Inferior parietal cortex (tissue), 1 donor: ENCODE data around the gene ECEL1.
"Not testable (repeated sequence)": the region's sequence is repeated elsewhere in the genome, so short reads cannot be mapped to it uniquely, and the experiment has no call there.

Experiments used
- DNase-seq: peaks from one replicate; pipeline ENCODE4 v3.0.0-alpha.2; 2016; ENCODE audit errors: extremely low spot score

ECEL1 gene

DNA sequence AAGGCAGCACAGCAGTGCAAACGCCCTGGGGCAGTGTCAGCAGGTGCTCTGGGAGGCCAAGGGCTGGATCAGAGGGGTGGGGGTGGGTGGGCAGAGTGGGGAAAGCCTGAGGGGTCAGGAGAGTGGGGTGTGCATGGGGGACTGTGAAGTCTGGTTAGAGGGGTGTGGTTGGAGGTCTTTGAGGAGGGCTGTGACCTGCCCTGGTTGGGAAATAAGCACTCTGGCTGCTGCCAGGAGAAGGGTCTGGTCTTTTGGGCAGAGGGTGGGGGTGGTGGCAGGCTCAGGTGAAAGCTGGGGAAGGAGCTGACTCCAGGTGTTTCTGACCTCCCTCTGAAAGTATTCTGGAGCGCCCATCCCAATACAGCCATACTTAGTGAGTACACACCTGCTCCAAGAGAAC, 27.5 kb downstream of the ECEL1 start:
- DNase-seq = no peak

DNA sequence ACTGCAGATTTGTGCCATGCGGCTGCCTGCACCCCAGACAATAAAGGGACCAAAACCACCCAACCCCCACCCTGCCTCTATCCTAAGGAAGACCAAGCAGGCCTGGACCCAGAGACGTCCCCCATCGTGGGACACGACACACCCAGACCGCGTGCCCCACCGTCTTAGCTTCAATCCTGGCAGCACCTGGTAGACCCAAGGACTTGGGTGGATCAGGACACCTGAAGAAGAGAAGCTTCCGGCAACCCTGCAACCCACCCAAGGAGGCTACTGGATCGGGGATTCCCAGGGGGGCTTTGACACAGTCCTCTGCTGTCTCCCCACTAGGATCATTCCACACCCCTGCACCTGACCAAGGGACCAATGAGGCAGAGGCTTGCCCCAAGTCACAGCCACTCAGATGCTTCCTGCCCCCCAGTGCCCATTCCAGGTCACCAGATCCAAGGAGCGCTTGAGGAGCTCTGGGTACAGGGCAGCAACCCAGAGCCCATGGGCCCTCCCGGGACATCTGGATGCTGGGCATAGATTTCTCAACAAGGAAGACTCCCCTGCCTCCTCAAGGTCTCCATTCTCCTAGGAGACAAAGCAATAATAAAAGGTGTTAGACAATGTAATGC, 28.1 kb downstream of the ECEL1 start:
- DNase-seq = no peak

DNA sequence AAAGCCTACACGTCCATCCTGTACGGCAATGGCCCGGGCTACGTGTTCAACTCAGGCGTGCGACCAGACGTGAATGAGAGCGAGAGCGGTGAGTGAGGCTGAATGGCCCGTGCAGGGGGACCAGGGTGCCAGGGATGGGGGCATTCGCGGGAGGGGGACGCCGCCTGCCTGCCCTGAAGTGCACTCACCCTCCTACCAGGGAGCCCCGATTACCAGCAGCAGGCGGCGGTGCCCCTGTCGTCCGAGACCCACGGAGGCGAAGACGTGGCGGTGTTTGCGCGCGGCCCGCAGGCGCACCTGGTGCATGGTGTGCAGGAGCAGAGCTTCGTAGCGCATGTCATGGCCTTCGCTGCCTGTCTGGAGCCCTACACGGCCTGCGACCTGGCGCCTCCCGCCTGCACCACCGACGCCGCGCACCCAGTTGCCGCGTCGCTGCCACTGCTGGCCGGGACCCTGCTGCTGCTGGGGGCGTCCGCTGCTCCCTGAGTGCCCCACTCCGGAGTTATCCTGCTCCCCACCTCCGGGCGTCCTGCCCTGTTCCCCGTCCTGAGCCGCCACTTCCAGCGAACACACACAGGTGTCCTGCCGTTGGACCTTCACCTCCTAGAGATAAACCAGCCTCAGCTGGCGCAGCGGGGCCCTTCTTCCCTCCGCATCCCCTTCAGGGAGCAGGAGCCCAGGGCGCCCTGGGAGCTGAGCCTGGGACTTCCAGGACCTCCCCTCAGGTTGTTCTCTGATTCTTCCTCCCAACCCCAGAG, 28.8 kb downstream of the ECEL1 start:
- no peak for DNase-seq

DNA sequence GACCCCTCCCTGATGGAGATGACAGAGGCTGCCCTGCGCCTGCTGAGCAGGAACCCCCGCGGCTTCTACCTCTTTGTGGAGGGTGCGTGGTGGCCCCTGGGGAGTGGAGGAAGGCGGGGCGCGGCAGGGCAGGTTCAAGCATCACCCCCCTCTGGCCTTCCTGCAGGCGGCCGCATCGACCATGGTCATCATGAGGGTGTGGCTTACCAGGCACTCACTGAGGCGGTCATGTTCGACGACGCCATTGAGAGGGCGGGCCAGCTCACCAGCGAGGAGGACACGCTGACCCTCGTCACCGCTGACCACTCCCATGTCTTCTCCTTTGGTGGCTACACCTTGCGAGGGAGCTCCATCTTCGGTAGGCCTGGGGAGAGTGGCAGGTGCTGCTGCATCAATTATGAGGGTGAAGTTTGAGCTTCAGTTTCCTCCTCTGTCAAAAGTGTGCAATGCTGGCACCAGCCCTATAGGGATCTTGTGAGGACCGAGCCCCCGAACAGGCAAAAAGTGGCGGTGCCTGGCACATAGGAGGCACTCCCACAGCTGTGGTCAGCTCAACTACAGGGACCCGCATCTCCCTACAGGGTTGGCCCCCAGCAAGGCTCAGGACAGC, 29.5 kb downstream of the ECEL1 start:
- DNase-seq = no peak

DNA sequence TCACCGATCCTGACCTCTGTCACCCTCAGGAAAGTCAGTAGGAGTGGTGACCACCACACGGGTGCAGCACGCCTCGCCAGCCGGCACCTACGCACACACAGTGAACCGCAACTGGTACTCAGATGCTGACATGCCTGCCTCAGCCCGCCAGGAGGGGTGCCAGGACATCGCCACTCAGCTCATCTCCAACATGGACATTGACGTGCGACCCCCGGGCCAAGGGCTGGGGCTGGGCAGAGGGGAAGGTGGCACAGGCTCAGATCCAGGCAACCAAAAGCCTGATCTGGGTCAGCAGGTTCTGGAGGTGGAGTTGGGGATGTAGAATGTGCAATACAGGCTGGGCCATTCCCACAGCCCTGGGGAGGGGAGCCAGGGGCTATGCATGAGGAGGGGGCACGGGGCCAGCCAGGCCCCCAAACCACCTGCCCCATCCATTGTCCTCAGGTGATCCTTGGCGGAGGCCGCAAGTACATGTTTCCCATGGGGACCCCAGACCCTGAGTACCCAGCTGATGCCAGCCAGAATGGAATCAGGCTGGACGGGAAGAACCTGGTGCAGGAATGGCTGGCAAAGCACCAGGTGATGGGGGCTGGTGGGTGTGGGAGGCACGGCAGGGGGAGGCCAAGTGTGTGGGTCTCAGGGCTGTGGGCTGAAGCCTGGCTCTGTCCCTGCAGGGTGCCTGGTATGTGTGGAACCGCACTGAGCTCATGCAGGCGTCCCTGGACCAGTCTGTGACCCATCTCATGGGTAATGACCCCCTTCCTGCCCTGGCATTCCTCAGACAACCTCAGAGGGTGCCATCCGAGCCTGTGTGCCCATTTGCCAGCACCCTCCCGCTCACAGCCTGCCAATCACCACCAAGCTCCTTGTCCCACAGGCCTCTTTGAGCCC, 30.3 kb downstream of the ECEL1 start:
- DNase-seq = no peak

DNA sequence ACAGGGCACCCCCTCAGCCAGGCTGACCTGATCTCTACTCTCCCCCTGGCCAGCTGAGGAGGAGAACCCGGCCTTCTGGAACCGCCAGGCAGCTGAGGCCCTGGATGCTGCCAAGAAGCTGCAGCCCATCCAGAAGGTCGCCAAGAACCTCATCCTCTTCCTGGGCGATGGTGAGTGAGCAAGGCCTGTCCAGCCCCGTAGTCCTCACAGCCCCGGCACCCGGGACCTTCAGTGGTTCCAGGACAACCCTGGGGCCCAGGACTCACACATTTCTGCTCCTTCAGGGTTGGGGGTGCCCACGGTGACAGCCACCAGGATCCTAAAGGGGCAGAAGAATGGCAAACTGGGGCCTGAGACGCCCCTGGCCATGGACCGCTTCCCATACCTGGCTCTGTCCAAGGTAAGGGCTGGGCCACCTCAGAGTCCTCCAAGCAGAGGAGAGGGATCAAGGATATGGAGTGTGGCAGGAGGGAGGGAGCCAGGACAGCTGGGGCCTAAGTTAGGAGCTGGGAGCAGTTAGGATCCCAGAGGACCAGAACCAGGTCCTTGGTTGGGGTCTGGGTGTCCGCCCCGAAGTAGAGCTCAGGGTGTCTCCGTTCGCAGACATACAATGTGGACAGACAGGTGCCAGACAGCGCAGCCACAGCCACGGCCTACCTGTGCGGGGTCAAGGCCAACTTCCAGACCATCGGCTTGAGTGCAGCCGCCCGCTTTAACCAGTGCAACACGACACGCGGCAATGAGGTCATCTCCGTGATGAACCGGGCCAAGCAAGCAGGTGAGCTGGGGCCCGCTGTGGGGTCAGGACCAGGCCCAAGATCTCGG, 31.1 kb downstream of the ECEL1 start:
- DNase-seq = no peak

DNA sequence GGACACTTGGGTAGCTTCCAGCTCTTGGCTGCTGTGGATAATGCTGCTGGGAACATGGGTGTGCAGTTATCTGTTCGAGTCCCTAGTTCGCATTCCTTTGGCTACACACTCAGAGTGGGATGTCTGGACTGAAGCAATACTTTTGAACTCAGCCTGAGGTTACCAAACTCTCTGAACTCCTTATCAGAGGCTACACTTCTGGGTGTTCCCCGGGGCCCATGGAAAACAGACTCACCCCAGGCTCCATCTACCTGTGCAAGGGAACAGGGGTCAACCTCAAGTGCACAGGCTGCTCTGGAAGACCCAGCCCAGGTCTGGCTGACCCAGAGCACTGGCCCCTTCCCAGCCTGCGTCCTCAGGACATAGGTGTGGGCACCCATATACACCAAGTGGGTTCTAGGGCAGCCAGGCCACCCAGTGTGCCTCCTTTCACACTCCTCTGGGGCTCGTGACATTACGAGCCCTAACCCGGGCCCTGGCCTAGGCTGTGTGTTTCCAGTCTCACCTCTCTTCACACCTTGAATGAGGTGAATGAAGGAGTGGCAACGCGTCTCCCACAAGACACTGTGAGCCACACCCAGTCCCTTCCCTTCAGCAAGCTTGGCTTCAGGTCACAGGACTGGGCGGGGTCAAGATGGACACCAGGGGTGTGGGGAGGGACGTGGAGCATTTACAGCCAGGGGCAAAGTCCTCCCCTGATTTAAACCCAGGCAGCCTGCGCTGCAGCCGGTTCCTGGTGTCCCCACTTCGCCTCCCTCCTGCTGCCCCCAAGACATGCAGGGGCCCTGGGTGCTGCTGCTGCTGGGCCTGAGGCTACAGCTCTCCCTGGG, 32.0 kb downstream of the ECEL1 start, which contains the start of gene ALPI:
Gene ALPI, plus strand, starts transcription at position 728 of the 830 bp plus-strand sequence. Its CDS starts 47 bp downstream, at position 775.
- no peak for DNase-seq

DNA sequence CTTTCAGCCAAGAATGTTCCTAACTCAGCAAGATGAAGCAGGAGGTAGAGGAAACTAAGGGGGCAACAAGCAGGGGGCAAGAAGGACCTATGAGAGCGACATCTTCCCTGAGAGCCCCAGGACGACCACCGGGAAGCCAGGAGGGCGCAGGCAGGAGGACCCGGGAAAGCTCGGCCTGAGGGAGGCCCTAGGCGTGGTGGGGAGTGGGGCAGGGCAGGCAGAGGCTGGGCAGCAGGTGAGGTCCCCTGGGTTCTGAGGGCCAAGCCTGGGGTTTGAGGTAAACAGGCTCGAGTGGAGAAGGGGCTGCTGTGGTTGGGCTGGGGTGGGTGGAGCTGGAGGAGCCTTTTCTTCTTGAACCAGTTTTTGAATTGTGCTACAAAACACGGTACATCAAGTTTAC, 33.0 kb downstream of the ECEL1 start:
- DNase-seq = no peak

DNA sequence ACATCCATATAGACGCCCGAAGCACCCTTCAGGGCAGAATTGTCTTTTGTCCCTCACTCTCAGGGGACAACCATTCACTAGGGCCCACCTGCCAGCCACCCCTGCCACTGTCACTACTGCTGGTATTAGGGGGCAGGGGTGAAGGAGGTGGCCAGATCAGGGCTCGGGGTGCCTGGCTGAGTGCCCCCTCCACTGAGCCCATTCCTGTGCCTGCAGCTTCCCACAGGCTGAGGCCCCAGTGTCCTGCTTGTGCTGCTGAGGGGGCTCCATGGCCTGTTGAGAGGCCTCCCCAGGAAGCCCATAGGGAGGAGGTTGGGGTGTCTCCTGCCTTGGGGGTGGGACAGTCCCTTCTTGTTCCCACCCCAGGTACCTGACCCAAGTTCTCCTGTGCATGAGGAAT, 36.0 kb downstream of the ECEL1 start:
- DNase-seq = not testable (repeated sequence)

DNA sequence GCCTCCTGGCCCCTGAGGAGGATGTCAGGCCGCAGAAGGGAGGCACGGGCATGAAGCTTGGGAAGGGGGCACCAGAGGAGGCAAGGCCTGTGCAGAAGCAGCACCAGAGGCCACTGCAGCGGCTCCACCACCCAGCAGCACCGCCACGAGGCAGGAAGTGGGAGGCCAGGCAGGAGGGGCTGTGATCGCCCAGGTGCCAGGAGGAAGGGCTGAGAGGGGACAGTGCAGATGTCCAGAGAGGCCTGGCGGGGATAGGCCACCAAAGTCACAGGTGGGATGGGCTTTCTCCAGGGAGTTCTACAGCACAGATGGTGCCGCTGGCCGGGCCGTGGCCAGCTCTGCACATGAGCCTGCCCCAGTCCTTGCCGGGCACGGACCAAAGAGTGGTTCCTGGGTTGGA, 37.7 kb downstream of the ECEL1 start:
- no peak for DNase-seq

DNA sequence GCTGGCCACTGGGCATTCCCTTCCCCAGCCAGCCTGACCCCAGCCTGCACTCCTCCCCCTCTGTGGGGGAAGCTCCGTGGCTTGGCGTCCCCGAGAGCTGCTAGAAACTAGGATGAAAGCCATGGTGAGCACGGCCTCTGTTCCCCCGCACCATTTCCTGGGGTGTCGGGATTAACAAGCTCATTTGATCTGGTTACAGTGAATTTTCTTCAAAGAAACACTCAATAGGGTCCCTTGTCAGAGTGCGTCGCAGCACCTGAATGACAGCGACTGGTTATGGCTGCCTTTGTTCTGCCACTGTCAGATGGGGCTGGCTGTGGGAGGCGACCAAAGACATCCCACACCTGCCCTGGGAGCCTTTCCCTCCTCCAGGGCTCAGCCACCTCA, 39.3 kb downstream of the ECEL1 start:
- DNase-seq = no peak

DNA sequence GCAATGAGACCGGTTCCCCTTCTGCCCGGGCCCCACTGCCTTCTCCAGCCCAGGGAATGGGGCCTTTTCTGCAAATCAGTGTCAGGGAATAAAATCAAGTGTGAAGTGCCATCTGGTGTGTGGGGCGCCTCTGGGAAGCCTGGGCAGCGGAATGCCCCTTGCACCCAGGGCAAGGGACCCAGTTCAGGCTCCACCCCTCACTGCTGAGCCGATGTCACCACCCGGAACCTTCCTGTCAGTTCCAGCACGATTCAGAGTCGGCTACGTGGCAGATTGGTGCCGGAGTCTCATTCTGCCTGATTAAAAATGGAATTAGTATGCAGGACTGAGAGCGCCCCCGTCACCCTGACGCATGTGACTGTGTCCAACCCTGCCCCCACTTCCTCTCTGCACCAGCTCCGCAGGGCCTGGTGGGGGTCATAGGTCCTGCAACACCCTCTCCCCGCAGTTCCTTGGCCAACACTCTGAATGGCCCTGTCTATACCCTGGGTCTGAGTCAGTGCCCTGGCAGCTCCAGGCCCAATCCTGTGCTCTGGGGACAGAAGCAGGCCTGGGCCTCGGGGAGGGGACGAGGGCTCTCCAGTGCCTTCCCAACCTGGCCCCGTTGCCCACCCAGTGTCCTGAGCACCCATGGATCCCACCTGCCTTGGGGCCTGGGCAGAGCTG, 39.9 kb downstream of the ECEL1 start:
- DNase-seq = no peak

DNA sequence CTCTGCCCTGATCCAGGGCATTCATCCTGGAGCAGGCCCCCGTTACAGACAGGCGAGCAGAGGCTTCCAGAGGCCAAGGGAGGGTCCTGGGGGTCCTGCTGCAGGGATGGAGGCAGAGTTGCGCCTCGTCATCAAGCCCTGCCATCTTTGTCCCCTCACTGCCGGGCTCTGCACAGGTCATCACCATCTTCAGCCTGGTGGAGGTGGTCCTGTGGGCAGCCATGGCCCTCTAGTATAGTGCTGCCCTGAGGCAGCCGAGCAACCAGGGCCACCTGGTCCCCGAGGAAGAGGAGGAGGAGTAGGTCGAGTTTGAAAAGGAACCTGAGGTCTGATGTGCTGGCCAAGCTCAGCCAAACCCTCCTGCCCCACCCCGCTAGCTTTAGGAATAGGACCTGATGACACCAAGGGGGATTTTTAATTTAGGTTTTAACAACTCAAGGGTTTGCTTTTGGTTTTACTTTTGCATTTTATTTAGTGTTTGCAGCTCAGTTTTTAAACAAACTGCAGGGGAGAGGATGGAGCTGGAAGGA, 40.5 kb downstream of the ECEL1 start:
- no peak for DNase-seq

DNA sequence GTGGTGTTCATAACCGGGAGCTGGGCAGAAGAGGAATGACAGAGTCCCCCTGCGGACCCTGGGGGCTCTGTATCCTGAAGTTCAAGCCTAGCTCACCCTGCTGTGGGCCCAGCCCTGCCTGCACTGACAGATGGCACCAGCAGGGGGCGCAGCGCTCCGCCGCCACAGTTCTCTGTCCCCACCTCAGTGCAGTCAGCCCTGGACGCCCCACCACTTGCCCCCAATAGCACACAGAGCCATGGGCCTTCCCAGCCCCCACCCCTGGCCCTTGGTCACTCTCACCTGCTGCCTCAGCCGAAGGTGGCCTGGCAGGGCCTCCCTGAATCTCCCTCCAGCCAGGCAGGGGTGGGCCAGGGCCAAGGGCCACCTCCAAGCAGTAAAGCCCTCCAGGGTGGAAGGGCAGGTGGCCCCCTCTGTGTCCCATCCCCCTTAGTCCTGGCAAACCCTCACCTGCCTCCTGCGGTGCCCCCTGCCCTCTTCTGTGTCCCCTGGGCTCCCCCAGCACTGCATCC, 41.3 kb downstream of the ECEL1 start:
- DNase-seq = not testable (repeated sequence)

DNA sequence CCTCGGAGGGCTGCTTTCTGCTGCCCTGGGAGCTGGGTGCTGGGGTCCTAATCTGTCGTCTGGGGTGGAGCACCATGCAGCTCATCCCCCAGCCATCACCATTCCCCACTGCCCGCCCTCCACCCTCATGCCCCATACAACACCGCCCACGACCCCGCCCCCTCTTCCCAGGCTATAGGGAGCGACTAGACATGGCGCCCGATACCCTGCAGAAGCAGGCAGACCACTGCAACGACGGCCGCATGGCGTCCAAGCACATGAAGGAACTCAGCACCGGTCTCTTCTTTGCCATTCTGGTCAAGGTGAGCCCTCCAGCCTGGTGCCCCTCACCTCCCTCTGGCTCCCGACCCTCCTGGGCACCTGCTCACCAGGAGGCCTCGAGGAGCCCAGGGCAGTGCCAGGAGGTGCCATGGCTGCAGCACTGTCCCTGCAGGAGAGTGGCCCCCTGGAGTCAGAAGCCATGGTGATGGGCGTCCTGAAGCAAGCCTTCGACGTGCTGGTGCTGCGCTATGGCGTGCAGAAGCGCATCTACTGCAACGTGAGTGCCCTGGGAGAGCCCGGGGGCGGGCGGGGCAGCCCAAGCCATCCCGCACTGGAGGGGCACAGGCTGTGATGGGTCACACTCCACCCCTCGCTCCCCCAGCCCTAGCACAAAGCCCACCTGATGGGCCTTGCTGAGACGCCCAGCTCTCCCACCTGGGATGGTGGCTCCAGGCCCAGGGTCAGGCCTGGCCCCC, 42.3 kb downstream of the ECEL1 start:
- not testable (repeated sequence) for DNase-seq

DNA sequence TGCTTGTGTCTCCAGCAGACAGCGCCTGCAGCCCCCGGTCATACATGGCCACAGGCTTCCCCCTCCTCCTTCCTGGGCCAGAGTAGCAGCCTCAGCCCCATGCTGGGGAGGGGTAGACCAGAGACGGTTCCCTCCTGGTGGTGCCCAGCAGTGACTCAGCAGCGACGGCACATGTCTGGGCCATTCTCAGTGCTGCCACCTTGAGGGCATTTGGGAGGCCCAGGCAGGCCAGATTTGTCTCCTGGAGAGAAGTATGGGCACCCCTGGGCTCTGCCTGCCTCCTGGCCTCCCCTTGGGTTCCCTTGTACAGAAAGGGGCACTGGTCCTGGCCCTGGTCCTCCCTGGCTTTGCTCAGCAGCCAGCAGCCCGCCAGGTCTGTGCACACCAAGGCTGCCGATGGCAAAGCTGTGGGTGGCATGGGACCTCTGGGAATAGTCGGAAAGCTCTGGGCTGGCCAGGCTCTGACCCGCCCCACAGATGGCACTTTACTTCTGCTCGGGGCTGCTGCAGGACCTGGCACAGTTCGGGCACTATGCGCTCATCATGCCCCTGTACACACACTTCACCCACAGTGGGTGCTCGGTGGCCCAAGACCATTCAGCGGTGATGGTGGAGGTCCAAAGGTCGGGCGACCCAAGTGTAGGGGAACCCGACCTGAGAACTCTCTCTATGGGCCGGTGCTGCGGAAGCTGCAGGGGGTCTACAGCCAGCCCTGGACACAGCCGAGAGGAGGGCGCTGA, 43.1 kb downstream of the ECEL1 start:
- no peak for DNase-seq

DNA sequence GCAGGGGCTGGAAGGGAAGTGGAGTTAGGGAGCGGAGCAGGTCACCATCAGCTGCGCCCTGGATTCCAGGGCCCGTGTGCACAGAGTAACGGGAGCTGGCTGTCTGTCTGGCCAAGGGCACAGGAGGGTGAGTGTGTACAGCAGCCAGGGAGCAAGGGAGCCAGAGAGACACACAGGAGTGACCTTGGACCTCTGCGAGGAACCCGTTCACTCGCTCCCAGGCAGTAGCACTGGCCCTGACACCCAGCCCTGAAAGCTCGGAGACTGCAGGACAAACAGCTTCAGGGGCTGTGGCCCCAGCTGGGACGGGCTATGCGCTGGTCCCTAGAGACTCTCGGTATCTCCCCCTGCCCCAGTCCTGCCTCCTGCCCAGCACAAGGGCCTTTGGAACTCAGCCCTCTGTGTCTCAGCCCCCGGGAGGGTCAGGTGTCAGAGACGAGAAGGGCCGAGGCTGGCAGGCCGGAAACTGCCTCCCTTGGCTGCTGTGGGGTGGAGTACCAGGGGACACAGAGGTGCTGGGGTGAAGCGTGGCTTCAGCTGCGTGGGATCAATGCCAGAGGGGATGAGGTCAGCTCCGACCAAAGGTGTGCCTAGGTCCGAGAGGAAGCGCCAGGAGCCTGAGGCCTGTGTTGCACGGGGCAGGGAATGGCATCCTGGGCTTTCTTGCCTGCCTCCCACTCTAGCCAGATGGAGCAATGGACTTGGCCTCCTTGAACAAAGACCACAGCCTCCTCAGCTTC, 43.8 kb downstream of the ECEL1 start:
- DNase-seq = not testable (repeated sequence)
